Body of pancreas (tissue), 4 donors: ENCODE data around the gene RELB. TPM values are rescaled to one million over a fixed set of nuclear protein-coding genes. Genes with fewer than 3 reads are reported as not detected.

ENCODE experiments used
- ATAC-seq: fragments of 150-250 bp; one replicate; pipeline ENCODE4 v1.9.1; 2016
- DNase-seq, 4 donors: peaks; one replicate each; pipeline ENCODE4 v3.0.0-alpha.2; 2019
- H3K27ac ChIP-seq, 4 donors: fragments of 200-600 bp; sonication (generic); 1 replicate in 3 of 4; 2 replicates in 1 of 4; pipeline versions ENCODE4 v1.5.1 to v1.6.1; 2016 to 2019; ENCODE audit warnings: mild to moderate bottlenecking in 1 of 4, mixed read lengths in 1 of 4, moderate library complexity in 1 of 4
- H3K27me3 ChIP-seq, 2 donors: fragments of 200-600 bp; sonication (generic); one replicate each; pipeline ENCODE4 v1.6.0; 2016; ENCODE audit warnings: mild to moderate bottlenecking in 1 of 2
- H3K36me3 ChIP-seq, 2 donors: fragments of 200-600 bp; sonication (generic); replicated peaks in 1 of 2; 2 replicates each; pipeline ENCODE4 v1.5.1; 2016; ENCODE audit warnings: low read depth in 2 of 2; ENCODE audit not compliant: insufficient read depth in 1 of 2
- H3K4me1 ChIP-seq: fragments of 200-600 bp; sonication (generic); one replicate; pipeline ENCODE4 v1.6.0; 2016
- H3K4me3 ChIP-seq, 2 donors: fragments of 200-600 bp; sonication (generic); 1 replicate in 1 of 2; 2 replicates in 1 of 2; pipeline ENCODE4 v1.5.1; 2016 to 2019
- H3K9me3 ChIP-seq, 3 donors: fragments of 200-600 bp; sonication (generic); 1 replicate in 2 of 3; 2 replicates in 1 of 3; pipeline ENCODE4 v1.5.1; 2016
- POLR2A ChIP-seq, 3 donors: fragments of 450-650 bp; IDR thresholded peaks; one replicate each; pipeline ENCODE4 v1.6.1; 2016; ENCODE audit warnings: antibody characterized with exemption in 3 of 3, mild to moderate bottlenecking in 2 of 3
- WGBS, 2 donors: methylation state at CpG; one replicate each; pipeline ENCODE4 v1.1.5; 2017; 5-methylcytosine and 5-hydroxymethylcytosine counted together
- intact Hi-C: fragments of 100-400 bp; cut with DNase I; formaldehyde crosslinking; loops from one replicate; pipeline ENCODE4 v1.15.1; 2023
- total RNA-seq, 2 donors: library from RNA; depleted of rRNA; stranded (reverse); fragments of >200 nt; gene quantifications; one replicate each; pipeline ENCODE4 v1.1.0, GENCODE V29; 2016
- TF ChIP-seq, protein P1 (sequence below), 7 experiments: fragments of 450-650 bp in 4 of 7; fragments of 200-600 bp in 3 of 7; sonication (generic) in 3 of 7; IDR thresholded peaks; one replicate each; pipeline ENCODE4 v1.5.1; 2016 to 2019; ENCODE audit warnings: antibody characterized with exemption in 7 of 7

RELB gene
- total RNA-seq, 2 donors from 2014 or later = 8.9 to 11.9 TPM

DNA sequence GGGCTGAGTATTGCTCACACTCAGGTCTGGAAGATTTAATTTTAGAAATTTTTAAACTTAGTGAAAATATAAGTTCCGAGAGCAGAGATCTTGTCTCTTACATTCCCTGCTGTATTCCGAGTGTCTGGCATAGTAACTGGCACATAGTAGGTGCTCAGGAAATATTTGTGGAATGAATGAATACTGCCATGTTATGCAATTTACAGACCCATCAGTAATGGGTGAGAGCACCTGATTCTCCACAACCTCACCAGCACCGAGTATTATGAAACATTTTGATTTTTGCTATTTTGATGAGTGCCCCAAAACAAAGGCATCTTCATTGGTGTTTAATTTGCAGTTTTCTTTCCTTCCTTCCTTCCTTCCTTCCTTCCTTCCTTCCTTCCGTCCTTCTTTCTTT, 21.8 kb downstream of the RELB start:
- H3K9me3 ChIP-seq = no peaks in the 10 kb centered on the region
- no peak overlapping the region for H3K27ac ChIP-seq
- DNase-seq (no peak), ATAC-seq (no peak)
- no peak overlapping the region for H3K4me3 ChIP-seq
- H3K4me1 ChIP-seq = no peaks in the 10 kb centered on the region
- 82 to 85% methylated on average over 4 of the region's 4 CpGs for WGBS, 2 donors
- peaks cover 0 to 4% of the 10 kb centered on the region in 2 donors for H3K36me3 ChIP-seq
- intact Hi-C loops = no loop called here
- TF ChIP-seq, protein P1, sequence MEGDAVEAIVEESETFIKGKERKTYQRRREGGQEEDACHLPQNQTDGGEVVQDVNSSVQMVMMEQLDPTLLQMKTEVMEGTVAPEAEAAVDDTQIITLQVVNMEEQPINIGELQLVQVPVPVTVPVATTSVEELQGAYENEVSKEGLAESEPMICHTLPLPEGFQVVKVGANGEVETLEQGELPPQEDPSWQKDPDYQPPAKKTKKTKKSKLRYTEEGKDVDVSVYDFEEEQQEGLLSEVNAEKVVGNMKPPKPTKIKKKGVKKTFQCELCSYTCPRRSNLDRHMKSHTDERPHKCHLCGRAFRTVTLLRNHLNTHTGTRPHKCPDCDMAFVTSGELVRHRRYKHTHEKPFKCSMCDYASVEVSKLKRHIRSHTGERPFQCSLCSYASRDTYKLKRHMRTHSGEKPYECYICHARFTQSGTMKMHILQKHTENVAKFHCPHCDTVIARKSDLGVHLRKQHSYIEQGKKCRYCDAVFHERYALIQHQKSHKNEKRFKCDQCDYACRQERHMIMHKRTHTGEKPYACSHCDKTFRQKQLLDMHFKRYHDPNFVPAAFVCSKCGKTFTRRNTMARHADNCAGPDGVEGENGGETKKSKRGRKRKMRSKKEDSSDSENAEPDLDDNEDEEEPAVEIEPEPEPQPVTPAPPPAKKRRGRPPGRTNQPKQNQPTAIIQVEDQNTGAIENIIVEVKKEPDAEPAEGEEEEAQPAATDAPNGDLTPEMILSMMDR (IDR thresholded peaks at IDR 0.05) = no peak
- TF ChIP-seq POLR2A (IDR thresholded peaks at IDR 0.05) = no peak
- no peaks in the 10 kb centered on the region for H3K27me3 ChIP-seq

DNA sequence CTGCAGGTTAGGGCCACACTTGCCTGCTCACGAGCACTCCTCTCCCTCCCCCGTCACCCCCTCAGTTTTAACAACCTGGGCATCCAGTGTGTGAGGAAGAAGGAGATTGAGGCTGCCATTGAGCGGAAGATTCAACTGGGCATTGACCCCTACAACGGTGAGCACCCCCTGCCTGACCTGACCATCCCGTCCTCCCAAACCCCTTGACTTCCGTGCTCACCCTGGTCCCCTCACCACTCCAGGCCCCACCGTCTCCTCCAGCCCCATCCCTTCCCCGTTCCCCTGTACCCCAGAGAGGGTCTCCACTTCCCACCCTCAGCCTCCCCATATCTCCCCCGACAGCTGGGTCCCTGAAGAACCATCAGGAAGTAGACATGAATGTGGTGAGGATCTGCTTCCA, 24.0 kb downstream of the RELB start:
- no peaks in the 10 kb centered on the region for H3K9me3 ChIP-seq
- no peaks in the 10 kb centered on the region for H3K4me1 ChIP-seq
- WGBS, 2 donors = 92 to 97% methylated on average over 9 of the region's 9 CpGs
- intact Hi-C loops = no loop called here
- DNase-seq (no peak), ATAC-seq (no peak)
- no peaks in the 10 kb centered on the region for H3K27me3 ChIP-seq
- TF ChIP-seq, protein P1 (IDR thresholded peaks at IDR 0.05) = no peak
- TF ChIP-seq POLR2A (IDR thresholded peaks at IDR 0.05) = no peak
- peaks cover 0 to 13% of the 10 kb centered on the region in 2 donors for H3K36me3 ChIP-seq
- no peak overlapping the region for H3K27ac ChIP-seq
- no peak overlapping the region for H3K4me3 ChIP-seq

DNA sequence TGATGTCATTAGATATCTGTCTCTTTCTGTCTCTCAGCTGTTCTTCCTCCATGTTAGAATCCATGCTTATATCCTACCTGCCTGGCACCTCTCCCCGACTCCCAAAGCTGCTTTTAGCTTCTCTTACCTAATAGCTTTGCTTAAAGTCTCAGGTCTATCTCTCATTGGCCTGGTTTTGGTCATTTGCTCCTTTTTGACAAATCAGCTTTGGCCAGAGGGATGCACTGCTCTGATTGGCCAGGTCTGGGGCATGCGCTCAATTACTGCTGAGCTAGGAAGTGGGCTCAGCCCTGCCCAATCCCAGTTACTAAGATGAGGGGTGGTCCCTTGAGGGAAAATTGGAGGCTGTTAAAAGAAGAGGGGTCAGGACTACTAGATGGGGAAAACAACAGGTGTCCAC, 26.1 kb downstream of the RELB start:
- Histone ChIP-seq H3K27me3 (no peaks in the 10 kb centered on the region), H3K4me1 (no peaks in the 10 kb centered on the region), H3K27ac (no peak overlapping the region), H3K36me3 (peaks cover 0 to 13% of the 10 kb centered on the region in 2 donors), H3K4me3 (no peak overlapping the region), H3K9me3 (no peaks in the 10 kb centered on the region)
- no peak for ATAC-seq
- WGBS, 2 donors = 95 to 96% methylated on average over 2 of the region's 2 CpGs
- DNase-seq = no peak
- intact Hi-C loops = no loop called here
- no peak for TF ChIP-seq POLR2A (IDR thresholded peaks at IDR 0.05)
- TF ChIP-seq, protein P1 (IDR thresholded peaks at IDR 0.05) = no peak

DNA sequence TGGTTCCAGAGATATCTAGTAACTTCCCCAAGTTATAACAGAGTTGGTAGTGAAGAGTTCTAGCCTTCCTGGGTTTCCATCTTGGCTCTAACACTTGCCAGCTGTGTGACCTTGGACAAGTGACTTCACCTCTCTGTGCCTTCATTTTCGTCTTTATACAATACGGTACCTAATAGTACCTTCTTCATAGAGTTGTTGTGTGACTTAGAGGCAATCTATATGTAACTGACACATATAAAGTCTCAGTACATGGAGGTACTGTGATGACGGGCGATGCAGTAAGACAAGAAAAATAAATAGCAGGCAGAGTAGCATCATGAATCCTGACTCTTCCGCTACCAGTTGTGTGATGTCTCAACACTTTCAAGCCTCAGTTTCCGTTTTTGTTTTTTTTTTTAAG, 29.6 kb downstream of the RELB start:
- intact Hi-C loops = no loop called here
- H3K36me3 ChIP-seq = peaks cover 0 to 24% of the 10 kb centered on the region in 2 donors
- TF ChIP-seq, protein P1 (IDR thresholded peaks at IDR 0.05) = no peak
- TF ChIP-seq POLR2A (IDR thresholded peaks at IDR 0.05) = no peak

DNA sequence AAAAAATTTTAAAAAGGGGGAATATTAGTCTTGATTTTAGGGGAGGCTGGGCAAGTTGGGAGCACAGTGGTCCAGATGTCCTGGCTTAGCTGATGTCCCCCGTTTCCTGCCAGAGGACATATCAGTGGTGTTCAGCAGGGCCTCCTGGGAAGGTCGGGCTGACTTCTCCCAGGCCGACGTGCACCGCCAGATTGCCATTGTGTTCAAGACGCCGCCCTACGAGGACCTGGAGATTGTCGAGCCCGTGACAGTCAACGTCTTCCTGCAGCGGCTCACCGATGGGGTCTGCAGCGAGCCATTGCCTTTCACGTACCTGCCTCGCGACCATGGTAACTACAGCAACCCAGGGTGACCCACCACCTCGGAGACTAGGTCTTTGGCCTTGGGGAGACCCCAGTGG, 31.2 kb downstream of the RELB start:
- WGBS, 2 donors = 86 to 90% methylated on average over 16 to 18 of the region's 18 CpGs
- DNase-seq (no peak), ATAC-seq (no peak)
- Histone ChIP-seq H3K27me3 (no peaks in the 10 kb centered on the region), H3K4me3 (no peak overlapping the region), H3K36me3 (peaks cover 0 to 23% of the 10 kb centered on the region in 2 donors), H3K27ac (no peak overlapping the region), H3K9me3 (no peaks in the 10 kb centered on the region), H3K4me1 (no peaks in the 10 kb centered on the region)
- TF ChIP-seq, protein P1 (IDR thresholded peaks at IDR 0.05) = no peak
- no peak for TF ChIP-seq POLR2A (IDR thresholded peaks at IDR 0.05)
- intact Hi-C loops = no loop called here

More for the DNA sequence above, 29.6 kb downstream of the RELB start:
- ATAC-seq (no peak), DNase-seq (no peak)
- Histone ChIP-seq H3K27ac (no peak overlapping the region), H3K27me3 (no peaks in the 10 kb centered on the region), H3K4me3 (no peak overlapping the region), H3K9me3 (no peaks in the 10 kb centered on the region), H3K4me1 (no peaks in the 10 kb centered on the region)
- WGBS, 2 donors = 79 to 88% methylated on average over 6 of the region's 6 CpGs
